H1 (cell line): Measurements from ENCODE around the gene ZSCAN21. TPM values are rescaled to one million over a fixed set of nuclear protein-coding genes. Genes with fewer than 3 reads are reported as not detected.

ENCODE experiments used
- ASH2L ChIP-seq: fragments of 200-600, 300-600 bp; sonication (generic); IDR thresholded peaks from one replicate; pipeline ENCODE4 v1.7.1; 2017; ENCODE audit warnings: low read length
- CTBP2 ChIP-seq: IDR thresholded peaks from 2 replicates; pipeline ENCODE4 v1.7.0; 2011; ENCODE audit warnings: borderline replicate concordance, mild to moderate bottlenecking, moderate library complexity, mixed read lengths, low read length; ENCODE audit not compliant: insufficient read depth, insufficient read length
- GTF2F1 ChIP-seq: IDR thresholded peaks from 2 replicates; pipeline ENCODE4 v1.6.1; 2012; ENCODE audit warnings: low read depth, low read length, improper control_type of control experiment, borderline replicate concordance
- KDM1A ChIP-seq: fragments of 200-600, 300-600 bp; sonication (generic); IDR thresholded peaks from 2 replicates; pipeline ENCODE4 v1.7.1; 2016; ENCODE audit warnings: mild to moderate bottlenecking, low read length, borderline replicate concordance
- polyA plus RNA-seq, 7 experiments: library from polyadenylated mRNA; depleted of rRNA in 3 of 7; stranded (reverse) in 5 of 7; unstranded in 2 of 7; fragments of >200 nt in 5 of 7; fragments of 200-250 nt in 2 of 7; gene quantifications; 1 replicate in 5 of 7; 2 replicates in 1 of 7; 4 replicates in 1 of 7; pipeline versions ENCODE4 v1.2.1 to v1.2.3, GENCODE V29; 2011 to 2013; ENCODE audit warnings: missing spikeins in 2 of 7, mixed read lengths in 2 of 7
- total RNA-seq: library from RNA; stranded (reverse); fragmentation: NEBNext Ultra II Directional; extraction: Animal tissue kit (Norgen Biotek cat#: 25700); gene quantifications from 2 replicates; pipeline ENCODE4 v1.2.1, GENCODE V29; 2021

Gene ZSCAN21
- total and polyA plus RNA-seq, 2 of the 8 experiments (the other 6 are each of a cell fraction or from before 2014, with no cell fraction given), result 15.4 to 26.1 TPM

DNA sequence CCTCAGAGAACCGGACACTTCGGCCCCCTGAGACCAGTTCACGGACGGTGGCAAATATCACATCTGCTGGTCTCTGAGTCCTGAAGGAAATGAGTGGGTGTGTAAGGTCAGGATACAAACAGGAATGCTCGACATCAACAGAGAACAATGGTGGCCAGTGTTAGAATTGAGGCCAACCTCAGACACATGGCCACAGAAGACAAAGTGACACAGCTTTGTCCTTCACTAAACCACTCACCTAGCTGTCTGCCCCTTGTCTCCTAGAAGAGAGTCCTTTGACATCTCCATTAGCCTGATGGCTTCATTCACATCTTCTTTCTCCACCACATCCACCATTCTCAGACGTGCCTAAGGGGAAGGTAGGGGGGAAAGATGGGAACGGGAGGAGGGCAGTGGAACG lies 43.5 kb downstream of the ZSCAN21 start (continued):
- no peak for TF ChIP-seq ASH2L
- TF ChIP-seq KDM1A, result no peak
- TF ChIP-seq GTF2F1, result no peak
- no peak for TF ChIP-seq CTBP2
